CD14-positive monocyte (primary cell): Measurements from ENCODE around the gene ITPR2. TPM values are rescaled to one million over a fixed set of nuclear protein-coding genes. Genes with fewer than 3 reads are reported as not detected.
A peak's percentile ranks its signal among the peaks of the same experiment; 100 is the strongest.

Experiments used
- DNase-seq, 3 donors: peaks; one replicate each; pipeline ENCODE4 v3.0.0-alpha.2; 2011 to 2022
- H2AFZ ChIP-seq: 2 replicates; pipeline ENCODE4 v1.6.0; 2012; ENCODE audit warnings: mild to moderate bottlenecking, low read depth, low read length, inconsistent platforms; ENCODE audit not compliant: insufficient read depth, poor library complexity, severe bottlenecking
- H3K27ac ChIP-seq, 2 donors: 1 replicate in 1 of 2; 2 replicates in 1 of 2; pipeline ENCODE4 v1.5.1; 2012 to 2013; ENCODE audit warnings: low read length in 2 of 2, control low read depth in 1 of 2, inconsistent platforms in 1 of 2, low read depth in 1 of 2, mild to moderate bottlenecking in 1 of 2
- H3K27me3 ChIP-seq, 2 donors: one replicate each; pipeline versions ENCODE4 v1.6.0 to v1.6.1; 2011 to 2013; ENCODE audit warnings: low read length in 2 of 2; ENCODE audit not compliant: control insufficient read depth in 2 of 2, insufficient read depth in 2 of 2
- H3K36me3 ChIP-seq, 2 donors: replicated peaks in 1 of 2; 1 replicate in 1 of 2; 2 replicates in 1 of 2; pipeline versions ENCODE4 v1.5.1 to v1.6.1; 2012 to 2013; ENCODE audit warnings: low read length in 2 of 2, control low read depth in 1 of 2, inconsistent platforms in 1 of 2, mild to moderate bottlenecking in 1 of 2; ENCODE audit not compliant: insufficient read depth in 2 of 2, control insufficient read depth in 1 of 2
- H3K4me1 ChIP-seq, 2 donors: 1 replicate in 1 of 2; 2 replicates in 1 of 2; pipeline versions ENCODE4 v1.5.1 to v1.6.1; 2012 to 2013; ENCODE audit warnings: low read length in 2 of 2, control low read depth in 1 of 2, inconsistent platforms in 1 of 2, mild to moderate bottlenecking in 1 of 2, moderate library complexity in 1 of 2; ENCODE audit not compliant: insufficient read depth in 2 of 2, control insufficient read depth in 1 of 2
- H3K4me2 ChIP-seq: replicated peaks from 2 replicates; pipeline ENCODE3; 2012; ENCODE audit warnings: low read length, moderate library complexity, mild to moderate bottlenecking; ENCODE audit not compliant: poor library complexity, severe bottlenecking; ENCODE audit errors: extremely low read depth
- H3K4me3 ChIP-seq, 3 experiments: fragments of 200-600 bp in 1 of 3; sonication (generic) in 1 of 3; replicated peaks in 1 of 3; 1 replicate in 2 of 3; 2 replicates in 1 of 3; pipeline ENCODE4 v1.5.1; 2011 to 2013; ENCODE audit warnings: low read length in 3 of 3, mild to moderate bottlenecking in 3 of 3, control low read depth in 2 of 3, low read depth in 2 of 3, inconsistent platforms in 1 of 3, moderate library complexity in 1 of 3
- H3K79me2 ChIP-seq: 2 replicates; pipeline ENCODE4 v1.6.0; 2012; ENCODE audit warnings: mild to moderate bottlenecking, control low read depth, inconsistent platforms, low read length, moderate library complexity; ENCODE audit not compliant: insufficient read depth
- H3K9ac ChIP-seq: 2 replicates; pipeline ENCODE4 v1.6.0; 2017; ENCODE audit warnings: low read length, mild to moderate bottlenecking; ENCODE audit not compliant: insufficient read depth, poor library complexity, severe bottlenecking
- H3K9me3 ChIP-seq, 2 donors: replicated peaks in 1 of 2; 1 replicate in 1 of 2; 2 replicates in 1 of 2; pipeline versions ENCODE4 v1.5.1 to v1.6.1; 2012 to 2013; ENCODE audit warnings: low read length in 2 of 2, control low read depth in 1 of 2; ENCODE audit not compliant: control insufficient read depth in 1 of 2, insufficient read depth in 1 of 2
- H4K20me1 ChIP-seq: 2 replicates; pipeline ENCODE4 v1.6.0; 2012; ENCODE audit warnings: mild to moderate bottlenecking, low read length, control low read depth, moderate library complexity; ENCODE audit not compliant: insufficient read depth
- H3K27ac Mint-ChIP-seq, 7 donors: one replicate each; pipeline ENCODE4 v1.8.0; 2020; ENCODE audit warnings: mild to moderate bottlenecking in 7 of 7, mixed read lengths in 7 of 7, moderate library complexity in 6 of 7, inconsistent platforms in 2 of 7
- H3K27me3 Mint-ChIP-seq, 3 donors: one replicate each; pipeline ENCODE4 v1.8.0; 2021 to 2022; ENCODE audit warnings: low read depth in 3 of 3, mild to moderate bottlenecking in 3 of 3, mixed read lengths in 3 of 3, moderate library complexity in 3 of 3, inconsistent platforms in 1 of 3
- H3K36me3 Mint-ChIP-seq, 2 donors: one replicate each; pipeline ENCODE4 v1.8.0; 2020; ENCODE audit warnings: mixed read lengths in 2 of 2, inconsistent platforms in 1 of 2, mild to moderate bottlenecking in 1 of 2
- H3K4me1 Mint-ChIP-seq: one replicate; pipeline ENCODE4 v1.8.0; 2020; ENCODE audit warnings: mild to moderate bottlenecking, mixed read lengths
- H3K4me3 Mint-ChIP-seq, 2 donors: one replicate each; pipeline ENCODE4 v1.8.0; 2020; ENCODE audit warnings: mild to moderate bottlenecking in 2 of 2, mixed read lengths in 2 of 2, moderate library complexity in 1 of 2
- H3K9me3 Mint-ChIP-seq, 7 donors: one replicate each; pipeline ENCODE4 v1.8.0; 2020 to 2022; ENCODE audit warnings: mixed read lengths in 7 of 7, mild to moderate bottlenecking in 6 of 7, moderate library complexity in 6 of 7, inconsistent platforms in 2 of 7
- WGBS: methylation state at CpG from one replicate; pipeline ENCODE4 v1.1.5; 2013; ENCODE audit warnings: missing lambda C conversion rate; ENCODE audit not compliant: insufficient coverage; 5-methylcytosine and 5-hydroxymethylcytosine counted together
- intact Hi-C, 2 donors: fragments of 100-400 bp; cut with micrococcal nuclease; formaldehyde crosslinking; loops; one replicate each; pipeline versions ENCODE4 v1.15.0 to v1.15.1; 2023
- polyA plus RNA-seq, 3 donors: library from polyadenylated mRNA; depleted of rRNA in 1 of 3; unstranded in 2 of 3; stranded (reverse) in 1 of 3; fragments of 300-500 nt in 2 of 3; fragments of >200 nt in 1 of 3; fragmentation: Illumina TruSeq in 2 of 3; gene quantifications; 1 replicate in 2 of 3; 2 replicates in 1 of 3; pipeline ENCODE4 v1.2.3, GENCODE V29; 2012 to 2021
- TF ChIP-seq, protein P1 (sequence below): fragments of 200-600 bp; IDR thresholded peaks from one replicate; pipeline ENCODE4 v1.8.0; 2022; ENCODE audit warnings: antibody characterized with exemption, mild to moderate bottlenecking

ITPR2 gene
- polyA plus RNA-seq, 3 donors, result 2.7 to 6.4 (median 5.7) TPM

DNA sequence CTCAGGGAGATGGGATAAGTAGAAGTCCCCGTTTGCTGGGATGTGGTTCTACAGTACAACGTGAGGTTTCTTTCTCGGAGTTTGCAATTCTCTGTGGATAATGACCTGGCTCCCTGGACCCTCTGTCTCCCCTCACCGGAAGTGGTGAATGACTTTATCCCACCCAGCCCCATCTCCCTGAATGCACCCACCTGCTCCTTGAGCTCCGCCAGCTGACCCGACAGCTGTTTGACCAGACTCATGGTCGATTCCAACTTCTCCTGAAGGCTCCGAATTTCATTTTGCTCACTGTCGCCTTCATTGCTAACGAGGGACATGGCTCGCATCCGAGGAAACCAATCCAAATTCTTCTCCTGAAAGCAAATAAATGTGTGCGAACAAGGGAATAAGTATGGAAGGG lies 493.0 kb downstream of the ITPR2 start:
- Histone ChIP-seq H3K27ac (no peak overlapping the region), H3K9ac (no peak overlapping the region), H3K79me2 (no peaks in the 10 kb centered on the region), H3K4me3 (no peak overlapping the region), H3K4me1 (peaks cover 14 to 18% of the 10 kb centered on the region in 2 donors), H2AFZ (no peak overlapping the region), H3K36me3 (peaks cover 2 to 19% of the 10 kb centered on the region in 2 donors), H3K27me3 (no peaks in the 10 kb centered on the region), H3K4me2 (no peak overlapping the region), H3K9me3 (no peaks in the 10 kb centered on the region), H4K20me1 (no peaks in the 10 kb centered on the region)
- 97% methylated on average over 6 of the region's 13 CpGs for WGBS
- peak overlapping the region in 1 of 7 donors; percentile 75 for H3K27ac Mint-ChIP-seq
- intact Hi-C loops, result no loop called here
- peaks cover 1 to 3% (median 2%) of the 10 kb centered on the region in 3 donors for H3K27me3 Mint-ChIP-seq
- peaks cover 27 to 37% of the 10 kb centered on the region in 2 donors for H3K36me3 Mint-ChIP-seq
- peaks cover 19% of the 10 kb centered on the region for H3K4me1 Mint-ChIP-seq
- H3K4me3 Mint-ChIP-seq, result no peak overlapping the region
- no peak for DNase-seq
- H3K9me3 Mint-ChIP-seq, result peaks cover 0 to 2% (median 0%) of the 10 kb centered on the region in 7 donors
- TF ChIP-seq, protein P1, sequence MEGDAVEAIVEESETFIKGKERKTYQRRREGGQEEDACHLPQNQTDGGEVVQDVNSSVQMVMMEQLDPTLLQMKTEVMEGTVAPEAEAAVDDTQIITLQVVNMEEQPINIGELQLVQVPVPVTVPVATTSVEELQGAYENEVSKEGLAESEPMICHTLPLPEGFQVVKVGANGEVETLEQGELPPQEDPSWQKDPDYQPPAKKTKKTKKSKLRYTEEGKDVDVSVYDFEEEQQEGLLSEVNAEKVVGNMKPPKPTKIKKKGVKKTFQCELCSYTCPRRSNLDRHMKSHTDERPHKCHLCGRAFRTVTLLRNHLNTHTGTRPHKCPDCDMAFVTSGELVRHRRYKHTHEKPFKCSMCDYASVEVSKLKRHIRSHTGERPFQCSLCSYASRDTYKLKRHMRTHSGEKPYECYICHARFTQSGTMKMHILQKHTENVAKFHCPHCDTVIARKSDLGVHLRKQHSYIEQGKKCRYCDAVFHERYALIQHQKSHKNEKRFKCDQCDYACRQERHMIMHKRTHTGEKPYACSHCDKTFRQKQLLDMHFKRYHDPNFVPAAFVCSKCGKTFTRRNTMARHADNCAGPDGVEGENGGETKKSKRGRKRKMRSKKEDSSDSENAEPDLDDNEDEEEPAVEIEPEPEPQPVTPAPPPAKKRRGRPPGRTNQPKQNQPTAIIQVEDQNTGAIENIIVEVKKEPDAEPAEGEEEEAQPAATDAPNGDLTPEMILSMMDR, result no peak

DNA sequence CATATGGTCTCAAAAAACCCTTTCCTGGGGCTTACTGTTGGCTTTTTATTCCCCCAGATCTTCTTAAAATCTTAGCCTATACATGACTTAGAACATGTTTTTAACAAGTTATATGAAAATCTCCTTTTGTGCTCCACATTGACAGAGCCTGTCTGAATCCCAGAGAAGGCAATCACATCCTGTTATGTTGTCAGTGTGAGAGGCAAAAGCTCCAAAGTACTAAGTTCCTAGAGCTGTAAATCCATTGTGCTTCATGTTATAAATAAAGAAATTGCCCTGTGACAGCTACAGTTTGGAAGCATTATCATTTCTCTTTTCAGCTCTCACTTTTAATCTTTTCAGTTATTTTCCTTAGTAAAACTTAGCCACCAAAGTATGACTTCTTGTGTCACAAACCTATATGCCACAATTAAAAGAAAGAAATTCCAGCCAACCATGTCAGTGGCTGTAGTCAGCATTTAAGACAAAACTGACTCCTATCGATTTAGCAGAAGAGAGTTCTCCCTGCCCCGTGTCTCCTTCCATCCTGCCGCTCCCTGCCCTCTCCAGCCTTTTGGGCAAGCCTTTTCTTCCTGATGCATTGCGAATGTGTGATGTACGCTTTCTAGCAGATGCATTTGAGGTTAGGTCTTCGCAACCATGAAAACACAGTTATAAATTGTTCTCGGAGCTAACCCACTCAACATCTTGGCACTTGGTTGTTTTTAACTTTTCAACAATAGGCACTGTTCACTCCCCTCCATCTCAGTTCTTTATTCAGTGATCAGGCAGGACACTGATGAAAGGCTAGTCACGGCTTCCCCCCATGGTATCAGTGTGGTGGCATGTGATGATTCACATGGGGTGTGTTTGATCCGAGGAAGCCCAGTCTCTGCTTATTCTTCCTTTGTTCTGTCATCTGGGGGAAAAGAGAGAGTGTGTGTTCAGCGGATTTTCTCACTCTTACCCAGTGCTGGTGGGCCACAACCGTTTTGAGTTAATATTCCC lies 494.1 kb downstream of the ITPR2 start:
- no peaks in the 10 kb centered on the region for H3K27me3 ChIP-seq
- no peaks in the 10 kb centered on the region for H4K20me1 ChIP-seq
- H3K36me3 ChIP-seq, result peaks cover 2 to 19% of the 10 kb centered on the region in 2 donors
- Mint-ChIP-seq H3K27ac (no peak overlapping the region), H3K4me3 (no peak overlapping the region), H3K27me3 (peaks cover 1 to 3% (median 2%) of the 10 kb centered on the region in 3 donors), H3K4me1 (peaks cover 24% of the 10 kb centered on the region), H3K9me3 (peaks cover 0 to 5% (median 0%) of the 10 kb centered on the region in 7 donors), H3K36me3 (peaks cover 25 to 37% of the 10 kb centered on the region in 2 donors)
- no peak overlapping the region for H3K9ac ChIP-seq
- H2AFZ ChIP-seq, result no peak overlapping the region
- H3K4me3 ChIP-seq, result no peak overlapping the region
- 98% methylated on average over 5 of the region's 11 CpGs for WGBS
- TF ChIP-seq, protein P1, result no peak
- H3K27ac ChIP-seq, result no peak overlapping the region
- intact Hi-C loops, result no loop called here
- H3K79me2 ChIP-seq, result no peaks in the 10 kb centered on the region
- no peaks in the 10 kb centered on the region for H3K9me3 ChIP-seq
- H3K4me2 ChIP-seq, result no peak overlapping the region
- H3K4me1 ChIP-seq, result peaks cover 14 to 19% of the 10 kb centered on the region in 2 donors
- no peak for DNase-seq
